IPS-NIHi7 (cell line): ENCODE results near the gene NKX3-2.

Source experiments
- DNase-seq: peaks from one replicate; pipeline ENCODE4 v3.0.0; 2012; ENCODE audit warnings: mixed read lengths; ENCODE audit errors: extremely low spot score

NKX3-2 gene

DNA sequence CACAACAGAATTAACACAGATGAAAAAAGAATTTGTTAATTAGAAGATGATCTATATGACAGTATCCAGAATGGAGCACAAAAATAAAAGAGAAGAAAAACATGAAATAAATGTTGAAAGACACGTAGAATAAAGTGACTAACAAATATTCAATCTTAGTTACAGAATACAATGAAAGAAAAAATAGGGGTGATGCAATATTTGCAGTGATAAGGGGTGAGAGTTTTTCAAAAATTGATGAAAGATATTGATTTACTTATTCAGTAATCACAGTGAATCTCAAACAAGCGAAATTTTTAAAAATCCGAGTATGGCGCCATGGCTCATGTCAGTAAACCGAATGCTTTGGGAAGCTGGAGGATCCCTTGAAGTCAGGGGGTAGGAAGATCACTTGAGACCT lies 39.9 kb downstream of the NKX3-2 start:
- DNase-seq: no peak

DNA sequence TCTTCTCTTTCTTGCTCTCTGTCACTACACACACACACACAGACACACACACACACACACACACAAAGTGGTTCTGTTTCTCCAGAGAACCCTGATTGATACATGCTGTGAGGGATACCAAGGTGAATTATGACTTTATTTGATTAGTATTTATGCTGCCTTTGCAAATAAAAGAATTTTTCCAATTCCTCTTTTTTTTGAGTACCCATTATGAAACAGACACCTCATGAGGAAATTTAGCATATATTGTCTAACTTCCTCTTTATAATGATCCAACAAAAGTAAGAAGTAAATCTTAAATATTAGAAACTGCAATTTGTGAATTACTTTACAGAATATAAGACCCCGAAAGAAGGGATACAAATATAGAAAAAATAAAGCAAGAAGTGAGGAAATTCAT lies 45.8 kb downstream of the NKX3-2 start:
- DNase-seq: no peak

DNA sequence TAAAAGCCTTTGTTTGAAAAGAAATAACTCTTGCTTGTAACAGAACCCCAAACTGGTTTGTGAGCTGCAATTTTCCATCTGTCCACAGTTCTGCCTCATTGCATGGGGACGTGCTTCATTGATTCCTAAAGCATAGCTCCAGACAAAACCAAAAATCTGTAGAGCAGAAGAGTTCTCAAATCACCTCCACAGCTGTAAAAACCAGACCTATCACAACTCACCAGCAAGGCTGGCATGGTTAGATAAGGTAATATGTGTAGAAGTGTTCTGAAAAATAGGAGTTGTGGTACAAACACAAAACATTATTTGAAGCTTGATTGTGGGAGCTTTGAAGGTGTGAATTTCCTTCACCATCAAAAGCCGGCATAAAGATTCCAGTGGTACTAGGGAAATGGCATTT lies 47.7 kb downstream of the NKX3-2 start:
- no peak for DNase-seq

DNA sequence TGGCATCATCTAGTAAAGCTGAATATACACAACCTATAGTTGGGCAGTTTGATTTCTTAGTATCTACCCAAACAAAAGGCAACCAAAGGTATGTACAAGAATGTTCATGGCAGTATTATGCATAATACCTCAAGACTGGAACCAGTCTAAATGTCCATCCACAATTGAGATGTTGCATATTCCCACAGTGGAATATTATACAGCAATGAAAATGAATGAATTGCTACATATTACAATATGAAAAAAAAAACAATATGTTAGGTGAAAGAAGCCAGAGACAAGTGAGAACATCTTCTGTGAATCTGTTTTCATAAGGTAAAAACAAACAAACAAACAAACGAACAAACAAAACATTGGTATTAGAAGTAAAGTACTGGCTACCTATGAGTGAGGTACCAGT lies 48.6 kb downstream of the NKX3-2 start:
- no peak for DNase-seq

DNA sequence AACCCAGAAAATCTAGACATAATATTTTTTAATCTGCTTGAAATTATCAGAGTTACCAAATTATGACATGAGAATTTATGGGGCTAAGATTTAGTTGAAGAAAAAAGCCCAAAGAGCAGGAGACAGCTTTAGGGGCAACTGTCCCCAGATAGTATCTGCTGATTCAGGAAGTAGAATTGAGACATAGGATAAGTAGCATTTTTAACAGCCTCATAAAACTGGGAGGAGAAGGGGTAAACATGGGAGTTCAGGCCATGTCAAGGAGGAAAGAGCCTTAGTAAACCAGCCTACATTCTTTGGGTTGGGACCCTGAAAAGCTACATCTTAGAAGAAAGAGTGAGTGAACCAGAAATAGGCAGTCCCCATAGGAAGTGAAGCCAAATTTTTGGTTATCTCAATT lies 50.5 kb downstream of the NKX3-2 start:
- DNase-seq: no peak

DNA sequence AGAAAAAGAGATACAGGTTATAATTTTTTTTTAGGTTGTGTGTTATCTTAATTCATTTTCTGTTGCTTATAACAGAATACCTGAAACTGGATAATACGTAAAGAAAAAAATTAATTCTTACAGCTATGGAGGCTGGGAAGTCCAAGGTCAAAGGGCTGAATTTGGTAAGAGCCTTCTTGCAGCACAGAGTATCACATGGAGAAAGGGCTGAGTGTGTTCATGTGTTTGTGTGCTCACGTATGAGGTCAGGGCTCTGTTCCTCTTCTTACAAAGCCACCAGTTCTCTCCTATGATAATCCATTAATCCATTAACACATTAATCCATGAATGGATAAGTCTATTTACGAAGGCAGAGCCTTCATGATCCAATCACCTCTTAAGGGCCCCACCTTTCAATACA lies 51.6 kb downstream of the NKX3-2 start:
- DNase-seq: no peak
